Activated naive CD8-positive, alpha-beta T cell (primary cell): Measurements from ENCODE around the gene IL17RA.

Experiments used
- H3K27ac Mint-ChIP-seq: one replicate; pipeline ENCODE4 v1.8.0; 2021; ENCODE audit warnings: mixed read lengths
- H3K27me3 Mint-ChIP-seq: one replicate; pipeline ENCODE4 v1.8.0; 2021; ENCODE audit warnings: mixed read lengths
- H3K36me3 Mint-ChIP-seq: one replicate; pipeline ENCODE4 v1.8.0; 2021; ENCODE audit warnings: mixed read lengths
- H3K4me1 Mint-ChIP-seq: one replicate; pipeline ENCODE4 v1.8.0; 2021; ENCODE audit warnings: low read depth, mixed read lengths
- H3K4me3 Mint-ChIP-seq: one replicate; pipeline ENCODE4 v1.8.0; 2021; ENCODE audit warnings: mild to moderate bottlenecking, mixed read lengths
- H3K9me3 Mint-ChIP-seq: one replicate; pipeline ENCODE4 v1.8.0; 2021; ENCODE audit warnings: low read depth, mixed read lengths

IL17RA gene

GRCh38 chr22:17096071-17096470 is 11.3 kb downstream of the IL17RA start:
- Mint-ChIP-seq H3K27ac (peak overlapping the region; percentile 46), H3K4me1 (peaks cover 90% of the 10 kb centered on the region), H3K4me3 (no peak overlapping the region)

GRCh38 chr22:17097062-17097461 is 12.3 kb downstream of the IL17RA start:
- peak overlapping the region; percentile 51 for H3K4me3 Mint-ChIP-seq
- H3K9me3 Mint-ChIP-seq: no peaks in the 10 kb centered on the region
- H3K27me3 Mint-ChIP-seq: no peaks in the 10 kb centered on the region
- H3K4me1 Mint-ChIP-seq: peaks cover 92% of the 10 kb centered on the region
- H3K27ac Mint-ChIP-seq: peak overlapping the region; percentile 78
- peaks cover 11% of the 10 kb centered on the region for H3K36me3 Mint-ChIP-seq

More at GRCh38 chr22:17096071-17096470, 11.3 kb downstream of the IL17RA start:
- no peaks in the 10 kb centered on the region for H3K9me3 Mint-ChIP-seq
- H3K36me3 Mint-ChIP-seq: peaks cover 11% of the 10 kb centered on the region
- H3K27me3 Mint-ChIP-seq: no peaks in the 10 kb centered on the region

DNA sequence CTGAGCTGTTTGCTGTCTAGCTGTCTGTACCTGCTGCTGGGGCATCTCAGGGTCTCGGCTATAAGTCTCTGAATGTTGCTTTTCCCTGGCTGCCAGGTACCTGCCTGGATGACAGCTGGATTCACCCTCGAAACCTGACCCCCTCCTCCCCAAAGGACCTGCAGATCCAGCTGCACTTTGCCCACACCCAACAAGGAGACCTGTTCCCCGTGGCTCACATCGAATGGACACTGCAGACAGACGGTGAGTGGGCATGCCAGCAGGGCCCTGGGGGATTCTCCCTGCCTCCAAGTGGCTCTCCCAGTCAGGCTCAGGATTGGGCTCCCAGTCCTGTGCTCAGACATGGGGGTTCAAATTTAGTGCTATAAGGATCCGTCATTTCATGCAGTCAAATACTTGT is 12.9 kb downstream of the IL17RA start:
- Mint-ChIP-seq H3K27me3 (no peaks in the 10 kb centered on the region), H3K4me1 (peaks cover 91% of the 10 kb centered on the region), H3K9me3 (no peaks in the 10 kb centered on the region), H3K27ac (no peak overlapping the region), H3K36me3 (peaks cover 11% of the 10 kb centered on the region), H3K4me3 (peak overlapping the region; percentile 13)

- H3K27me3 Mint-ChIP-seq: no peaks in the 10 kb centered on the region
- H3K4me1 Mint-ChIP-seq: peaks cover 88% of the 10 kb centered on the region
- H3K9me3 Mint-ChIP-seq: no peaks in the 10 kb centered on the region
- peak overlapping the region; percentile 55 for H3K27ac Mint-ChIP-seq
- peaks cover 11% of the 10 kb centered on the region for H3K36me3 Mint-ChIP-seq
- peak overlapping the region; percentile 35 for H3K4me3 Mint-ChIP-seq
These were observed 13.6 kb downstream of the IL17RA start for GRCh38 chr22:17098379-17098819.

DNA sequence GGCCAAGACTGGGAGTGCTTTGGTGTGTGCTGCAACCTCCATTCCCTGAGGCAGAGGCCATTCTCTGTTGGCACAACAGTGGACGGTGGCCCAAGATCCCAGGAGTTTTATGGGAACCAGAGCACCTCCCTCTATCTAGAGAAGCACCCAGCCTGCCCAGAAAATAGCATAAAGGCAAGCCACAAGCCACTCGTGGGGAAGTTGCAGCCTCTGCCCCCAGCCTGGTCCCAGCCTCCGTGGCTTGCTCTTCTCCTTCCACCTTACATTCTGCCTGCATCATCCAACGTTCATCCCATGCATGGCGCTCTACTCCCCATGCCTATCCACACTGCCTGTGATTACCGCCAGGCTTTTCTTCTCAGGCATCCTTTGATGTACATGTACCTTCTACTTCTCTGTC is 15.8 kb downstream of the IL17RA start:
- no peaks in the 10 kb centered on the region for H3K9me3 Mint-ChIP-seq
- peak overlapping the region; percentile 70 for H3K4me3 Mint-ChIP-seq
- H3K4me1 Mint-ChIP-seq: peaks cover 75% of the 10 kb centered on the region
- no peaks in the 10 kb centered on the region for H3K27me3 Mint-ChIP-seq
- H3K27ac Mint-ChIP-seq: peak overlapping the region; percentile 81
- peaks cover 7% of the 10 kb centered on the region for H3K36me3 Mint-ChIP-seq

GRCh38 chr22:17101475-17102296 is 16.9 kb downstream of the IL17RA start:
- Mint-ChIP-seq H3K4me3 (no peak overlapping the region), H3K27me3 (no peaks in the 10 kb centered on the region), H3K27ac (peak overlapping the region; percentile 81), H3K9me3 (no peaks in the 10 kb centered on the region), H3K4me1 (peaks cover 76% of the 10 kb centered on the region), H3K36me3 (peaks cover 7% of the 10 kb centered on the region)

GRCh38 chr22:17102297-17102667 is 17.5 kb downstream of the IL17RA start:
- H3K36me3 Mint-ChIP-seq: peaks cover 13% of the 10 kb centered on the region

GRCh38 chr22:17103351-17103750 is 18.6 kb downstream of the IL17RA start:
- Mint-ChIP-seq H3K27ac (no peak overlapping the region), H3K4me1 (peaks cover 72% of the 10 kb centered on the region), H3K27me3 (no peaks in the 10 kb centered on the region), H3K36me3 (peaks cover 13% of the 10 kb centered on the region), H3K9me3 (no peaks in the 10 kb centered on the region), H3K4me3 (no peak overlapping the region)

More at GRCh38 chr22:17102297-17102667, 17.5 kb downstream of the IL17RA start:
- H3K27me3 Mint-ChIP-seq: no peaks in the 10 kb centered on the region
- H3K4me1 Mint-ChIP-seq: peaks cover 76% of the 10 kb centered on the region
- H3K4me3 Mint-ChIP-seq: no peak overlapping the region
- H3K27ac Mint-ChIP-seq: peak overlapping the region; percentile 81
- H3K9me3 Mint-ChIP-seq: no peaks in the 10 kb centered on the region

DNA sequence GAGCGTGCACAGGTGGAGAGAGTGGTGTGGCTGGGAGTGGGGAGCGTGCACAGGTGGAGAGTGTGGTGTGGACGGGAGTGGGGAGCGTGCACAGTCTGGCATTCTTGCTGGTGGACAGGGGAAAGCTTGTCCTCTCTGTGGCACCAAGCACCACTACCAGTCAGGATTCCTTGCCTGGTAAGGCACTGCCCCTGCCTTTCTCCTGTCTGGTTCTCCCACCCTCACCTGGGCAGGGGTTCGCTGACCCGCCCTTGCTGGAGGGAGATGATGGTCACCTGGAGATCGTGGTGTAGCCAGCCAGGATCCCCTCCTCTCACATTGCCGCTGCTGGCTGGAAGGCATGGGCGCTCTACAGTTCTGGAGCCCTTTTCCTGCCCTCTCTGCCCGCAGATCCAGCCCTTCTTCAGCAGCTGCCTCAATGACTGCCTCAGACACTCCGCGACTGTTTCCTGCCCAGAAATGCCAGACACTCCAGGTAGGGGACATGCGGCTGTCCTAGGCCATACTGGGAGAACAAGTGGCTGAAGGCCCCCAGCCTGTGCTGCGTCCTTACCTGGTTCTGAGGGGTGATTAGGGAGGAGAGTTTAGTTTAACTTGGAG is 19.6 kb downstream of the IL17RA start:
- Mint-ChIP-seq H3K36me3 (peaks cover 9% of the 10 kb centered on the region), H3K4me1 (peaks cover 61% of the 10 kb centered on the region)

GRCh38 chr22:17105143-17106129 is 20.6 kb downstream of the IL17RA start:
- H3K4me3 Mint-ChIP-seq: no peak overlapping the region
- H3K4me1 Mint-ChIP-seq: peaks cover 56% of the 10 kb centered on the region
- no peaks in the 10 kb centered on the region for H3K27me3 Mint-ChIP-seq
- H3K36me3 Mint-ChIP-seq: peaks cover 9% of the 10 kb centered on the region
- peak overlapping the region; percentile 22 for H3K27ac Mint-ChIP-seq
- H3K9me3 Mint-ChIP-seq: no peaks in the 10 kb centered on the region

More for the DNA sequence above, 19.6 kb downstream of the IL17RA start:
- Mint-ChIP-seq H3K27me3 (no peaks in the 10 kb centered on the region), H3K27ac (no peak overlapping the region), H3K9me3 (no peaks in the 10 kb centered on the region), H3K4me3 (no peak overlapping the region)

- Mint-ChIP-seq H3K9me3 (no peaks in the 10 kb centered on the region), H3K27ac (no peak overlapping the region), H3K4me1 (peaks cover 57% of the 10 kb centered on the region), H3K27me3 (no peaks in the 10 kb centered on the region), H3K36me3 (peaks cover 6% of the 10 kb centered on the region), H3K4me3 (peak overlapping the region; percentile 60)
These were observed 21.5 kb downstream of the IL17RA start for GRCh38 chr22:17106161-17106784.

DNA sequence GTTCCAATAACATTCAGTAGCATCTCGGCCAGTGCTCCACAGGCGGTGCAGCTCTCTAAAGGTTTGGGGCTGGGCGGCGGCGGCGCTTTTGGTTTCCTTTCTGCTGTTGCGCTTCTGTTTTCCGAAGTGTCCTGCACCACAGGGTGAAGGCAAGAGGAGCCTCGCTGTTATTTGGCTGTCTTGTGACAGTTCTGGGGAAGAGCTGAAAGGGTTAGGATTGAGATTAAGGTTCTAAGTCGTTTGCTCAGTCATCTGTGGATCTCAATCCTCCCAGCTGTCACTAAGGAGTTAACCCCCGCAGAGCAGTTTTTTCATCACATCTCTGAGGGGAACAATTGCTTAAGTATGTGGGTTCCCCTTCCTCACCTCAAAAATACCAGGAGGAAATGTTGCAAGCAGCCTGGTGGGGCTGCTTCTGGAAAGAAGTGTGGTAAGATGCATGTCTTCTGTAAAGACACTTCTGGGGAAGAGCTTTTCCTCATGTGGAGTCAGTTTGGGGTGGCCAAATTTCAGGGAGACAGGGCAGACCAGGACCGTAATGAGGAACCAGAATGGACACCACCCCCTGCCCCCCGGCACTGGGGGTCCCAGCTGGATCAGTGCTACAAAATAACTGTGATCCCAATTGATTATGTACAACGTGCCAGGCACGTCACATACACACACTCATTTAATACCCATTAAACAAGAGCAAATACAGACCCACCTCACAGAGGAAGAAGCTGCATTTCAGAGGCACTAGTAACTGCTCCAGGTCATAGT is 22.2 kb downstream of the IL17RA start:
- peaks cover 6% of the 10 kb centered on the region for H3K36me3 Mint-ChIP-seq
- peak overlapping the region; percentile 60 for H3K4me3 Mint-ChIP-seq
- H3K4me1 Mint-ChIP-seq: peaks cover 55% of the 10 kb centered on the region
- H3K27ac Mint-ChIP-seq: peak overlapping the region; percentile 69
- no peaks in the 10 kb centered on the region for H3K9me3 Mint-ChIP-seq
- no peaks in the 10 kb centered on the region for H3K27me3 Mint-ChIP-seq

- Mint-ChIP-seq H3K9me3 (no peaks in the 10 kb centered on the region), H3K4me3 (peak overlapping the region; percentile 60), H3K27ac (peak overlapping the region; percentile 69), H3K4me1 (peaks cover 53% of the 10 kb centered on the region), H3K36me3 (peaks cover 6% of the 10 kb centered on the region), H3K27me3 (no peaks in the 10 kb centered on the region)
These were observed 22.7 kb downstream of the IL17RA start for GRCh38 chr22:17107547-17107810.
